ENCODE data around the gene HIC1.

HIC1 gene

GRCh38 chr17:2019723-2020122, 35.2 kb upstream of the HIC1 start:
- WGBS (ENCODE audit: insufficient coverage): 100% methylated on average over 4 of the region's 8 CpGs
- peaks cover 0 to 19% (median 8%) of the 10 kb centered on the region in 5 experiments for H3K27me3 ChIP-seq (replicated peaks in 2 of 5; ENCODE audit: control insufficient read depth in 4 of 5, insufficient read depth in 5 of 5, low read length in 4 of 5)
- no peaks in the 10 kb centered on the region for H3K9me3 ChIP-seq (ENCODE audit: control extremely low read depth in 1 of 5, control insufficient read depth in 4 of 5, insufficient read depth in 2 of 5, low read depth in 1 of 5, low read length in 4 of 5)
- ChIA-PET CTCF (interaction anchor here (1.0 to 1.5 kb wide), 5 partner anchors 20 to 225 kb away, joined by 3 to 6 read pairs (median 4); no protein-coding TSS in a partner anchor), POLR2A (no interaction called here)
- DNase-seq: no peak
- H3K27ac ChIP-seq (ENCODE audit: insufficient read depth in 1 of 2, low read depth in 1 of 2, low read length in 2 of 2, poor library complexity in 1 of 2, severe bottlenecking in 2 of 2): no peak overlapping the region
- peaks cover 0 to 42% (median 39%) of the 10 kb centered on the region in 4 experiments for H3K4me1 ChIP-seq (ENCODE audit: control extremely low read depth in 1 of 4, control insufficient read depth in 4 of 4, insufficient read depth in 4 of 4, low read length in 3 of 4)
- H3K36me3 ChIP-seq (ENCODE audit: control insufficient read depth in 4 of 4, insufficient read depth in 4 of 4, low read length in 3 of 4): no peaks in the 10 kb centered on the region
- H3K4me3 ChIP-seq (ENCODE audit: control insufficient read depth in 1 of 7, extremely low read depth in 1 of 7, insufficient read depth in 4 of 7, low read depth in 2 of 7, low read length in 6 of 7): no peak overlapping the region

GRCh38 chr17:2020721-2021120, 34.2 kb upstream of the HIC1 start:
- peak in 1 of 3 donors; percentile 29 for DNase-seq
- ChIA-PET CTCF (interaction anchor here (0.7 to 1.5 kb wide), 5 partner anchors 9 to 110 kb away, joined by 3 to 6 read pairs (median 3); partner anchors contain the start of gene DPH1), POLR2A (no interaction called here)
- H3K9me3 ChIP-seq (ENCODE audit: control extremely low read depth in 1 of 5, control insufficient read depth in 4 of 5, insufficient read depth in 2 of 5, low read depth in 1 of 5, low read length in 4 of 5): no peaks in the 10 kb centered on the region
- H3K27me3 ChIP-seq (replicated peaks in 2 of 5; ENCODE audit: control insufficient read depth in 4 of 5, insufficient read depth in 5 of 5, low read length in 4 of 5): peaks cover 0 to 21% (median 18%) of the 10 kb centered on the region in 5 experiments
- no peaks in the 10 kb centered on the region for H3K36me3 ChIP-seq (ENCODE audit: control insufficient read depth in 4 of 4, insufficient read depth in 4 of 4, low read length in 3 of 4)
- 3% methylated on average over 8 of the region's 8 CpGs for WGBS (ENCODE audit: insufficient coverage)
- H3K27ac ChIP-seq (ENCODE audit: insufficient read depth in 1 of 2, low read depth in 1 of 2, low read length in 2 of 2, poor library complexity in 1 of 2, severe bottlenecking in 2 of 2): no peak overlapping the region
- H3K4me3 ChIP-seq (ENCODE audit: control insufficient read depth in 1 of 7, extremely low read depth in 1 of 7, insufficient read depth in 4 of 7, low read depth in 2 of 7, low read length in 6 of 7): peak overlapping the region in 2 of 7 experiments; percentile 10 to 11
- peaks cover 0 to 50% (median 48%) of the 10 kb centered on the region in 4 experiments for H3K4me1 ChIP-seq (ENCODE audit: control extremely low read depth in 1 of 4, control insufficient read depth in 4 of 4, insufficient read depth in 4 of 4, low read length in 3 of 4)

GRCh38 chr17:2022647-2023240, 32.2 kb upstream of the HIC1 start:
- WGBS (ENCODE audit: insufficient coverage): 15% methylated on average over 11 of the region's 15 CpGs
- ChIA-PET POLR2A (no interaction called here), CTCF (interaction anchor here (1.0 kb wide), 1 partner anchor 13 kb away, joined by 3 read pairs; no protein-coding TSS in a partner anchor)
- peaks cover 0 to 57% (median 50%) of the 10 kb centered on the region in 4 experiments for H3K4me1 ChIP-seq (ENCODE audit: control extremely low read depth in 1 of 4, control insufficient read depth in 4 of 4, insufficient read depth in 4 of 4, low read length in 3 of 4)
- H3K4me3 ChIP-seq (ENCODE audit: control insufficient read depth in 1 of 7, extremely low read depth in 1 of 7, insufficient read depth in 4 of 7, low read depth in 2 of 7, low read length in 6 of 7): peak overlapping the region in 4 of 7 experiments; percentile 12 to 58 (median 34)
- peak in 2 of 3 donors; percentile 36 to 58 for DNase-seq
- no peaks in the 10 kb centered on the region for H3K36me3 ChIP-seq (ENCODE audit: control insufficient read depth in 4 of 4, insufficient read depth in 4 of 4, low read length in 3 of 4)
- no peaks in the 10 kb centered on the region for H3K9me3 ChIP-seq (ENCODE audit: control extremely low read depth in 1 of 5, control insufficient read depth in 4 of 5, insufficient read depth in 2 of 5, low read depth in 1 of 5, low read length in 4 of 5)
- H3K27me3 ChIP-seq (replicated peaks in 2 of 5; ENCODE audit: control insufficient read depth in 4 of 5, insufficient read depth in 5 of 5, low read length in 4 of 5): peaks cover 9 to 41% (median 30%) of the 10 kb centered on the region in 5 experiments
- H3K27ac ChIP-seq (ENCODE audit: insufficient read depth in 1 of 2, low read depth in 1 of 2, low read length in 2 of 2, poor library complexity in 1 of 2, severe bottlenecking in 2 of 2): no peak overlapping the region

- Histone ChIP-seq H3K36me3 (ENCODE audit: control insufficient read depth in 4 of 4, insufficient read depth in 4 of 4, low read length in 3 of 4) (no peaks in the 10 kb centered on the region), H3K4me3 (ENCODE audit: control insufficient read depth in 1 of 7, extremely low read depth in 1 of 7, insufficient read depth in 4 of 7, low read depth in 2 of 7, low read length in 6 of 7) (peak overlapping the region in 3 of 7 experiments; percentile 22 to 58 (median 45)), H3K4me1 (ENCODE audit: control extremely low read depth in 1 of 4, control insufficient read depth in 4 of 4, insufficient read depth in 4 of 4, low read length in 3 of 4) (peaks cover 0 to 57% (median 50%) of the 10 kb centered on the region in 4 experiments), H3K27ac (ENCODE audit: insufficient read depth in 1 of 2, low read depth in 1 of 2, low read length in 2 of 2, poor library complexity in 1 of 2, severe bottlenecking in 2 of 2) (no peak overlapping the region), H3K9me3 (ENCODE audit: control extremely low read depth in 1 of 5, control insufficient read depth in 4 of 5, insufficient read depth in 2 of 5, low read depth in 1 of 5, low read length in 4 of 5) (no peaks in the 10 kb centered on the region), H3K27me3 (replicated peaks in 2 of 5; ENCODE audit: control insufficient read depth in 4 of 5, insufficient read depth in 5 of 5, low read length in 4 of 5) (peaks cover 9 to 46% (median 29%) of the 10 kb centered on the region in 5 experiments)
- WGBS (ENCODE audit: insufficient coverage): 43% methylated on average over 11 of the region's 16 CpGs
- DNase-seq: no peak
- ChIA-PET CTCF (interaction anchor here (5.5 kb wide), 1 partner anchor 113 kb away, joined by 25 read pairs; no protein-coding TSS in a partner anchor), POLR2A (no interaction called here)
Measured at GRCh38 chr17:2023256-2023655, 31.6 kb upstream of the HIC1 start.

- POLR2A ChIA-PET: interaction anchor here (0.6 kb wide), 1 partner anchor 200 kb away, joined by 3 read pairs; no protein-coding TSS in a partner anchor
- Histone ChIP-seq H3K9me3 (ENCODE audit: control extremely low read depth in 1 of 5, control insufficient read depth in 4 of 5, insufficient read depth in 2 of 5, low read depth in 1 of 5, low read length in 4 of 5) (no peaks in the 10 kb centered on the region), H3K4me3 (ENCODE audit: control insufficient read depth in 1 of 7, extremely low read depth in 1 of 7, insufficient read depth in 4 of 7, low read depth in 2 of 7, low read length in 6 of 7) (peak overlapping the region in 6 of 7 experiments; percentile 46 to 75 (median 60)), H3K27ac (ENCODE audit: insufficient read depth in 1 of 2, low read depth in 1 of 2, low read length in 2 of 2, poor library complexity in 1 of 2, severe bottlenecking in 2 of 2) (no peak overlapping the region), H3K27me3 (replicated peaks in 2 of 5; ENCODE audit: control insufficient read depth in 4 of 5, insufficient read depth in 5 of 5, low read length in 4 of 5) (peaks cover 9 to 49% (median 26%) of the 10 kb centered on the region in 5 experiments), H3K36me3 (ENCODE audit: control insufficient read depth in 4 of 4, insufficient read depth in 4 of 4, low read length in 3 of 4) (no peaks in the 10 kb centered on the region), H3K4me1 (ENCODE audit: control extremely low read depth in 1 of 4, control insufficient read depth in 4 of 4, insufficient read depth in 4 of 4, low read length in 3 of 4) (peaks cover 0 to 57% (median 50%) of the 10 kb centered on the region in 4 experiments)
- DNase-seq: peak; percentile 86 to 93 (median 90)
- CTCF ChIA-PET: interaction anchor here (1.1 to 5.5 kb wide), 4 partner anchors 114 to 143 kb away, joined by 3 to 25 read pairs (median 4); no protein-coding TSS in a partner anchor
- WGBS (ENCODE audit: insufficient coverage): under 1% methylated on average over 62 of the region's 85 CpGs
Measured at GRCh38 chr17:2023692-2024571, 31.0 kb upstream of the HIC1 start.

- POLR2A ChIA-PET: interaction anchor here (0.5 kb wide), 1 partner anchor 32 kb away, joined by 3 read pairs; no protein-coding TSS in a partner anchor
- peaks cover 9 to 54% (median 20%) of the 10 kb centered on the region in 5 experiments for H3K27me3 ChIP-seq (replicated peaks in 2 of 5; ENCODE audit: control insufficient read depth in 4 of 5, insufficient read depth in 5 of 5, low read length in 4 of 5)
- CTCF ChIA-PET: interaction anchor here (0.9 to 5.5 kb wide), 7 partner anchors 15 to 143 kb away, joined by 3 to 25 read pairs (median 3); no protein-coding TSS in a partner anchor
- peak overlapping the region; percentile 24 to 75 (median 54) for H3K4me3 ChIP-seq (ENCODE audit: control insufficient read depth in 1 of 7, extremely low read depth in 1 of 7, insufficient read depth in 4 of 7, low read depth in 2 of 7, low read length in 6 of 7)
- no peak overlapping the region for H3K27ac ChIP-seq (ENCODE audit: insufficient read depth in 1 of 2, low read depth in 1 of 2, low read length in 2 of 2, poor library complexity in 1 of 2, severe bottlenecking in 2 of 2)
- peaks cover 0 to 61% (median 53%) of the 10 kb centered on the region in 4 experiments for H3K4me1 ChIP-seq (ENCODE audit: control extremely low read depth in 1 of 4, control insufficient read depth in 4 of 4, insufficient read depth in 4 of 4, low read length in 3 of 4)
- WGBS (ENCODE audit: insufficient coverage): under 1% methylated on average over 57 of the region's 73 CpGs
- H3K36me3 ChIP-seq (ENCODE audit: control insufficient read depth in 4 of 4, insufficient read depth in 4 of 4, low read length in 3 of 4): no peaks in the 10 kb centered on the region
- DNase-seq: peak in 1 of 3 donors; percentile 28
- no peaks in the 10 kb centered on the region for H3K9me3 ChIP-seq (ENCODE audit: control extremely low read depth in 1 of 5, control insufficient read depth in 4 of 5, insufficient read depth in 2 of 5, low read depth in 1 of 5, low read length in 4 of 5)
Measured at GRCh38 chr17:2024572-2025219, 30.2 kb upstream of the HIC1 start.
